ENCODE measurements around the gene ENDOV. TPM values are rescaled to one million over a fixed set of nuclear protein-coding genes. Genes with fewer than 3 reads are reported as not detected.

The ENDOV gene
- total RNA-seq, 2 donors from 2014 or later = 8.3 to 17.5 TPM

- ATAC-seq (no peak), DNase-seq (no peak)
- Histone ChIP-seq H3K27ac (no peak overlapping the region), H3K27me3 (peaks cover 0 to 52% of the 10 kb centered on the region in 2 donors), H3K36me3 (replicated peaks in 1 of 2; ENCODE audit: insufficient read depth in 1 of 2, low read depth in 2 of 2) (no peaks in the 10 kb centered on the region), H3K4me3 (no peak overlapping the region), H3K4me1 (peaks cover 43% of the 10 kb centered on the region), H3K9me3 (no peaks in the 10 kb centered on the region)
- no peak for TF ChIP-seq CTCF (IDR thresholded peaks at IDR 0.05)
- TF ChIP-seq POLR2A (IDR thresholded peaks at IDR 0.05) = no peak
- 22 to 28% methylated on average over 14 to 16 of the region's 16 CpGs for WGBS, 2 donors
- intact Hi-C loops (cut with DNase I) = no loop called here
Observed at GRCh38 chr17:80474231-80474960, 59.4 kb downstream of the ENDOV start.

GRCh38 chr17:80474961-80475909 lies 60.3 kb downstream of the ENDOV start:
- Histone ChIP-seq H3K27ac (no peak overlapping the region), H3K9me3 (no peaks in the 10 kb centered on the region), H3K4me3 (no peak overlapping the region), H3K36me3 (replicated peaks in 1 of 2; ENCODE audit: insufficient read depth in 1 of 2, low read depth in 2 of 2) (no peaks in the 10 kb centered on the region), H3K4me1 (peaks cover 43% of the 10 kb centered on the region), H3K27me3 (peaks cover 0 to 52% of the 10 kb centered on the region in 2 donors)
- intact Hi-C loops (cut with DNase I) = no loop called here
- WGBS, 2 donors = 4 to 7% methylated on average over 26 to 54 of the region's 55 CpGs
- TF ChIP-seq CTCF (IDR thresholded peaks at IDR 0.05) = no peak
- TF ChIP-seq POLR2A (IDR thresholded peaks at IDR 0.05) = no peak
- DNase-seq (no peak), ATAC-seq (peak; percentile 15)

DNA sequence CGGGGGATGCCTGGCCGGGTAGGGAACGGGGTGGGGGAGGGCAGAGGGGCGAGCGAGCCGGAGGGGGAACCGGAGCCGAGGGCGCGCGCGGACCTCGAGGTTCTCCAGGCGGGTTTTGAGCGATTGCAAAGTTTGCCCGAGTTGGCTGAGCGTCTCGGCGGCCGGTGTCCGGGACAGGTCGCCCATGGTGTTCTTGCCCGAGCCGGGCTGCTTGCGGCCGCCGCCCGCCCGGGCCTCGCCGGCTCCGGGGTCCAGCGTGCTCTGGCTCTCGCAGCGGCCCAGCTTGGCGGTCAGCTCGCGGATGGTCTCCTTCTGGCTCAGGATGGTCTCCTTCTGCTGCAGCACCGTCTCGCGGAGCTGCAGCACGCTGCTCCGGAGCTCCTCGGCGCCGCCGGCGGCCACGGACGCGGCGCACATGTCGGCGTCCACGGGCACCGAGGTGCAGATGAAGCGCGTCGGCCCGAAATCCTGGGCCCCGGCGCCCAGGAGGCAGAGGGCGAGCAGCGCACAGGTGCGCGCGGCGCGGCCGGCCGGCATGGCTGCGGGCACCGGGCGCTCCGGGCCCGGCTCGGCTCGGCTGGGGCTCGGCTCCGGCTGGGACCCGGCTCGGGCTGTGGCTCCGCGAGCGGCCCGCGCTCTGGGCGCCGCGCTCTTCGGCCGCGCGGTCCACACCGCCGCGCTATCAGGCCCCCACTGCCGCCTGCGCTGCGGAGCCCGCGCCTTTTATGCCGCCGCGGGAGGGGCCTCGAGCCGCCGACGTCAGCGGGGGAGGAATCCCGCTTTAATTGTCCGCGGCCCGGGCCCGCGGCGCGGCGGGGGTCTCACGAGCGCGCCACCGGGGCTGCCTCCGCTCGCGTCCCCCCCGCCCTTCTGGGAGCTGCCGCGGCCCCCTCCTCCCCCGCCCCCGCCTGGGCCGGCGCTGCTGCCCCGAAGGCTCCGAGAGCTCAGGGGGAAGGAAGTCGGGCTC lies 61.2 kb downstream of the ENDOV start, which contains the start of gene NPTX1:
Gene NPTX1 (minus strand): TSS at position 698 of the 967 bp plus-strand sequence. CDS start 161 bp downstream, at position 537.
- no peak within 1 kb of the TSS for H3K27ac ChIP-seq
- H3K9me3 ChIP-seq = no peaks in the 10 kb centered on the region
- peak in 1 of 4 donors; percentile 34 for DNase-seq
- 0% methylated on average over 86 of the region's 136 CpGs; no CpG with 5 or more reads in 1 of the 2 donors for WGBS, 2 donors
- peaks cover 43% of the 10 kb centered on the region for H3K4me1 ChIP-seq
- intact Hi-C loops (cut with DNase I) = no loop called here
- H3K4me3 ChIP-seq = no peak within 1 kb of the TSS
- TF ChIP-seq POLR2A (IDR thresholded peaks at IDR 0.05) (no peak), CTCF (IDR thresholded peaks at IDR 0.05) (no peak)
- peaks cover 0 to 52% of the 10 kb centered on the region in 2 donors for H3K27me3 ChIP-seq
- no peaks in the 10 kb centered on the region for H3K36me3 ChIP-seq (replicated peaks in 1 of 2; ENCODE audit: insufficient read depth in 1 of 2, low read depth in 2 of 2)
- ATAC-seq = peak; percentile 49

- no peak overlapping the region for H3K27ac ChIP-seq
- H3K4me1 ChIP-seq = peaks cover 43% of the 10 kb centered on the region
- 1% methylated on average over 83 of the region's 84 CpGs; no CpG with 5 or more reads in 1 of the 2 donors for WGBS, 2 donors
- peaks cover 0 to 52% of the 10 kb centered on the region in 2 donors for H3K27me3 ChIP-seq
- H3K4me3 ChIP-seq = no peak overlapping the region
- DNase-seq (no peak), ATAC-seq (no peak)
- intact Hi-C loops (cut with DNase I) = no loop called here
- H3K9me3 ChIP-seq = no peaks in the 10 kb centered on the region
- TF ChIP-seq POLR2A (IDR thresholded peaks at IDR 0.05) = no peak
- TF ChIP-seq CTCF (IDR thresholded peaks at IDR 0.05) = no peak
- no peaks in the 10 kb centered on the region for H3K36me3 ChIP-seq (replicated peaks in 1 of 2; ENCODE audit: insufficient read depth in 1 of 2, low read depth in 2 of 2)
Observed at GRCh38 chr17:80476877-80477646, 62.1 kb downstream of the ENDOV start.

All from body of pancreas (tissue), 4 donors.